NCI-H1436 (cell line): ENCODE results near the gene GJA4.

Experiments used
- DNase-seq: peaks from one replicate; lab custom pipeline; 2025; lab: John Stamatoyannopoulos, UW

Gene GJA4

GRCh38 chr1:34839526-34840305, 46.9 kb downstream of the GJA4 start:
- no peak for DNase-seq

- no peak for DNase-seq
These were observed 47.6 kb downstream of the GJA4 start for GRCh38 chr1:34840426-34840825.

DNA sequence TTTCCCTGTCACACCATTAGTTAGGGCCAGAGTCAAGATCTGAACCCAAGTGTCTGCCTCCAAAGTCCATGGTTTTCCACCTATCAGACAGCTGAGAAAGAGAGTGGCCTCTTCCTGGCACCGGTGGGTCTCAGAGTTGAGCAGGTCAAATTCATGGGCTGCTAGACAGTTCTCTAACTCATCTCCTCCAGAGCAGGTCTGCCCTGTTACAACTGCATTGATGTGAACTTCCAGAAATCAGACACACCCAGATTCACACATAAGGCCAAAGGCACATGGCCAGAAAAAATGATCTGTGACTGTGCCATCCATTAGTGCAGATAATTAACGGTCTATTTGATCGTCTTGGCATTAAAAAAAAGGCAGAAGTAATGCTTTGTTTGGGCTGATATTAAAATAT, 49.3 kb downstream of the GJA4 start:
- no peak for DNase-seq

- no peak for DNase-seq
These were observed 50.2 kb downstream of the GJA4 start for GRCh38 chr1:34842952-34843371.

DNA sequence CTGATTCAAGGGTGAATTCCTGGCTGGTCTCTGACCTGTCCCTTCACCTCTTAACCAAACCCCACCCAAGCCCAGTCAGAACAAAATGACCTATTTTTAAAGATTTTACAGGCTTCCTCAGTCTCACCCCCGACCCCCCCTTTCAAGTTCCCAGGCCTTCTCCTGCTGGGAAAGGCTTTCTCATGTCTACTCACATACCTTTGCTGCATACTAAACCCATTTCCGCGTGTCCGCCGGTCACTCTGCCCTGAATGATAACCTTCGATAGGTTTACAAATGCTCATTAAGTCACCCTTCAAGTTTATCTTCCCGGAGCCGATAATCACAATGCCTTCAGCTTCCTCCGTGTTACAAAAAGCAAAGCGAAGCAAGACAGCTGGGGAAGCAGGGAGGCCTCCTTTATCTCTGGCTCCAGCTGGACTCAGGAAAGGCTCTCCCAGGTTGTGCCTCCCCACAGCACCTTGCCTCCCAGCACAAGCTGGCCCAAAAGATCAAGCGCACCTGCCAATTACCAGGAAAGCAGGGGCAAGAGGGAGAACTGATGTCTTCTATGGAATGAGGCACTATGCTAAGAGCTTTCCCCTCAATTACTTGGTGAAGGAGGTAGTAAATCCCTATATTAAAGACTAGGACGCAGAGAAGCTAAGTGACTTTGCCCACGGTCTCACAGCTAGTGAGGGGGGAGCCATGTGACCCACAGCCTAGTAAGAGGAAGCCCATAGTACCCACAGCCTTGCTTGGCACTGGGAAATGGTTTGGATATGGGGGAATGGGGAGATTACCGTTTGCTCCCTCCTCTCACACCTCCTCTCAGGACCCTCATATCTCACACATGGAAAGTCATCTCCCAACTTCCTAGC, 50.8 kb downstream of the GJA4 start:
- DNase-seq, result no peak

- no peak for DNase-seq
These were observed 51.4 kb downstream of the GJA4 start for GRCh38 chr1:34844252-34844634.
